Neural cell (in vitro differentiated cells): Measurements from ENCODE around the gene EEIG2.

ENCODE experiments used
- EZH2 ChIP-seq: fragments of 200-600, 300-800 bp; shearing (Covaris generic), sonication (generic); IDR thresholded peaks from 2 replicates; pipeline ENCODE4 v1.6.1; 2014; ENCODE audit warnings: antibody characterized with exemption, low read length, borderline replicate concordance, mild to moderate bottlenecking; ENCODE audit not compliant: insufficient read depth, poor library complexity, severe bottlenecking
- MXI1 ChIP-seq: fragments of 450-650 bp; conservative IDR thresholded peaks from 2 replicates; pipeline ENCODE4 v1.6.1; 2014; ENCODE audit warnings: antibody characterized with exemption, mild to moderate bottlenecking; ENCODE audit not compliant: poor library complexity, severe bottlenecking
- TF ChIP-seq, protein P1 (sequence below): fragments of 450-650 bp; IDR thresholded peaks from 2 replicates; pipeline ENCODE4 v1.5.1; 2014; ENCODE audit warnings: antibody characterized with exemption, mild to moderate bottlenecking, moderate library complexity; ENCODE audit not compliant: poor library complexity, severe bottlenecking

DNA sequence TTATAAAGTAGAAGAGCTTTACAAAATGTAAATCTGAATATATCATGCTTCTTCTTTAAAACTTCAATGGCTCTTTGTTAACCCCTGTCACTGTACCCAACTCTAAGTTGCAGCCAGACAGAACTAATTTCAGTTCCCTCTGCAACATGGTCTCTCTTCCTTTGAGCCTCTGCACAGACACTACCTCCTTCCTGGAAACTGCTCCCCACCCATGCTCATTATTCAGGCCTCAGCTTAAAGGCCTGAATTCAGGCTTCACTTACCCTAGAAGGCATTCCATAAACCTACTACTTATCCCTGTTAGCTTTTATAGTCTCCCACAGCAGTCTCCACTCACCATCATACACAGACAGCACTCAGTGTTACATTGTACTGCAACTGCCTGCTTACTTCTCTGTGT, 2.6 kb upstream of the EEIG2 start:
- TF ChIP-seq EZH2 (no peak), MXI1 (no peak)
- TF ChIP-seq, protein P1, sequence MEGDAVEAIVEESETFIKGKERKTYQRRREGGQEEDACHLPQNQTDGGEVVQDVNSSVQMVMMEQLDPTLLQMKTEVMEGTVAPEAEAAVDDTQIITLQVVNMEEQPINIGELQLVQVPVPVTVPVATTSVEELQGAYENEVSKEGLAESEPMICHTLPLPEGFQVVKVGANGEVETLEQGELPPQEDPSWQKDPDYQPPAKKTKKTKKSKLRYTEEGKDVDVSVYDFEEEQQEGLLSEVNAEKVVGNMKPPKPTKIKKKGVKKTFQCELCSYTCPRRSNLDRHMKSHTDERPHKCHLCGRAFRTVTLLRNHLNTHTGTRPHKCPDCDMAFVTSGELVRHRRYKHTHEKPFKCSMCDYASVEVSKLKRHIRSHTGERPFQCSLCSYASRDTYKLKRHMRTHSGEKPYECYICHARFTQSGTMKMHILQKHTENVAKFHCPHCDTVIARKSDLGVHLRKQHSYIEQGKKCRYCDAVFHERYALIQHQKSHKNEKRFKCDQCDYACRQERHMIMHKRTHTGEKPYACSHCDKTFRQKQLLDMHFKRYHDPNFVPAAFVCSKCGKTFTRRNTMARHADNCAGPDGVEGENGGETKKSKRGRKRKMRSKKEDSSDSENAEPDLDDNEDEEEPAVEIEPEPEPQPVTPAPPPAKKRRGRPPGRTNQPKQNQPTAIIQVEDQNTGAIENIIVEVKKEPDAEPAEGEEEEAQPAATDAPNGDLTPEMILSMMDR, result no peak
